ENCODE data around the gene ABTB2. TPM values are rescaled to one million over a fixed set of nuclear protein-coding genes. Genes with fewer than 3 reads are reported as not detected.

Gene ABTB2
- total RNA-seq, 3 donors from 2014 or later, result 7.7 to 9.0 (median 8.6) TPM

DNA sequence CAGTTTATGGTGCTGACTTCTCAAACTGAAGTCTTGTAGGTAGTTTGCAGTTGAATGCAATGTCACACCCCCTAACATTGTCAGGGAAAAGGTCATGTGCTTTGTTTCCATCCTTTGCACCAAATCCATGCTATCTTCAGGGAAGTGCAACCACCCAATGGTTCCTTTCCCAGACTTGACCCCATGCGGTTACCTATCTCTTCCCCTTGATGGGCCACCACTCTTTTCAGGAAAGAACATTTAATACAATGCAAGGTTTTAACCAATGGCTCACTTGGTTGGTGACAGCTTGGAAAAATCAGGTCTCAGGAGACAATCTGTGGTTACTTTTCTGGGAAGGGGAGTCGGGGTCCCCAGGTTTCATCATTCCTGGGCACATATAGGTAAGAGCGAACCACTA, 2.1 kb downstream of the ABTB2 start:
- Mint-ChIP-seq H3K9me3 (no peaks in the 10 kb centered on the region), H3K36me3 (ENCODE audit: insufficient read depth) (no peaks in the 10 kb centered on the region), H3K4me1 (ENCODE audit: low read depth) (peaks cover 23% of the 10 kb centered on the region), H3K27me3 (ENCODE audit: low read depth) (peaks cover 52% of the 10 kb centered on the region), H3K4me3 (peak overlapping the region; percentile 75)
- ATAC-seq (no peak), DNase-seq (no peak)

DNA sequence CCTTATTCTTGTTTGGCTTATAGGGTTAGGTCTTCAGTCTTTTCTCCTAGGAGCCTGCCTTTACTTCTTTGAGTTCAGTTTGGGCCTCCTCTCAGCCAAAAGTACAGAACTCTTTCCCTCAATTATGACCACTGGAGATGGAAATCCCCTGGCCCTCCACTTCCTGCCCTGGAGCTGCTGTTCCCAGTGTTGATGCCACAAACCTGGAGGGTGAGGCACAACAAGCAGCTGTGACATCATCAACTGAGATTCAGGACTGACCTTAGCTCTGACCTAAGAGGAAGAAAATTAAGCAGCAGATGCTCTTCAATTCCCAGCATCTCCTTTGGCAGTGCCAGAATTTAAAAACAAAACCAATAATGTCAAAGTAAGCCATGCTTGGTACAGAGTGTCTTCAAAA, 3.0 kb downstream of the ABTB2 start:
- H3K9me3 Mint-ChIP-seq, result no peaks in the 10 kb centered on the region
- no peak for DNase-seq
- H3K4me3 Mint-ChIP-seq, result peak overlapping the region; percentile 26
- no peaks in the 10 kb centered on the region for H3K36me3 Mint-ChIP-seq (ENCODE audit: insufficient read depth)
- H3K4me1 Mint-ChIP-seq (ENCODE audit: low read depth), result peaks cover 23% of the 10 kb centered on the region
- H3K27me3 Mint-ChIP-seq (ENCODE audit: low read depth), result peaks cover 50% of the 10 kb centered on the region
- no peak for ATAC-seq

GRCh38 chr11:34353881-34354280, 3.9 kb downstream of the ABTB2 start:
- Mint-ChIP-seq H3K36me3 (ENCODE audit: insufficient read depth) (no peaks in the 10 kb centered on the region), H3K4me3 (no peak overlapping the region), H3K27me3 (ENCODE audit: low read depth) (peaks cover 48% of the 10 kb centered on the region), H3K9me3 (no peaks in the 10 kb centered on the region), H3K4me1 (ENCODE audit: low read depth) (peaks cover 19% of the 10 kb centered on the region)
- ATAC-seq, result no peak
- no peak for DNase-seq

GRCh38 chr11:34351687-34352469, 5.9 kb downstream of the ABTB2 start:
- H3K4me3 Mint-ChIP-seq, result no peak overlapping the region
- H3K27me3 Mint-ChIP-seq (ENCODE audit: low read depth), result peaks cover 48% of the 10 kb centered on the region
- DNase-seq (no peak), ATAC-seq (no peak)
- peaks cover 15% of the 10 kb centered on the region for H3K4me1 Mint-ChIP-seq (ENCODE audit: low read depth)
- H3K36me3 Mint-ChIP-seq (ENCODE audit: insufficient read depth), result no peaks in the 10 kb centered on the region
- H3K9me3 Mint-ChIP-seq, result no peaks in the 10 kb centered on the region

GRCh38 chr11:34351051-34351450, 6.8 kb downstream of the ABTB2 start:
- DNase-seq, result no peak
- H3K4me1 Mint-ChIP-seq (ENCODE audit: low read depth), result peaks cover 8% of the 10 kb centered on the region
- no peak overlapping the region for H3K4me3 Mint-ChIP-seq
- peaks cover 40% of the 10 kb centered on the region for H3K27me3 Mint-ChIP-seq (ENCODE audit: low read depth)
- ATAC-seq, result no peak
- no peaks in the 10 kb centered on the region for H3K36me3 Mint-ChIP-seq (ENCODE audit: insufficient read depth)
- no peaks in the 10 kb centered on the region for H3K9me3 Mint-ChIP-seq

GRCh38 chr11:34349882-34350281, 7.9 kb downstream of the ABTB2 start:
- Mint-ChIP-seq H3K9me3 (no peaks in the 10 kb centered on the region), H3K4me3 (no peak overlapping the region), H3K36me3 (ENCODE audit: insufficient read depth) (no peaks in the 10 kb centered on the region), H3K27me3 (ENCODE audit: low read depth) (peaks cover 29% of the 10 kb centered on the region), H3K4me1 (ENCODE audit: low read depth) (peaks cover 2% of the 10 kb centered on the region)
- DNase-seq, result no peak
- ATAC-seq, result no peak

DNA sequence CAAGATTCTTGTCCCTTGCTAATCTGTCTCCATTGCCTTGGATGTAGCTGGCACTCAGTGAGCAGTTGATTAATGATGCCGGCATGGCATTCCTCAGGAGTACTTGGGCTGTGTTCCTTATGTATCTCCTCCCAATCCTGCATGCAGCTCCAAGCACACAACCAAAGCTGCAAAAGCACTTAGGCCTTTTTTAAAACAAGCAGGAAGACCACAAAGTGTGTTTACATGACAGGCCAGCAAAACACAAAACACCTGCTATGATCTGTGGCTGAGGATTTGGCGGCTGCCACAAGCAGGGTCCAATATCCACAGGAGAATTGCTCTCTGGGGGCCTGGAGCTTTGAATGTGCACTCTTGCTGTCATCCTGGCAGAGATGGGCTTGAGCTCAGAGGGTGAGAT, 8.9 kb downstream of the ABTB2 start:
- H3K4me1 Mint-ChIP-seq (ENCODE audit: low read depth), result no peaks in the 10 kb centered on the region
- no peak for DNase-seq
- no peaks in the 10 kb centered on the region for H3K9me3 Mint-ChIP-seq
- H3K27me3 Mint-ChIP-seq (ENCODE audit: low read depth), result peaks cover 21% of the 10 kb centered on the region
- ATAC-seq, result no peak
- no peak overlapping the region for H3K4me3 Mint-ChIP-seq
- no peaks in the 10 kb centered on the region for H3K36me3 Mint-ChIP-seq (ENCODE audit: insufficient read depth)

GRCh38 chr11:34348096-34348495, 9.7 kb downstream of the ABTB2 start:
- no peak for DNase-seq
- H3K36me3 Mint-ChIP-seq (ENCODE audit: insufficient read depth), result no peaks in the 10 kb centered on the region
- H3K4me1 Mint-ChIP-seq (ENCODE audit: low read depth), result no peaks in the 10 kb centered on the region
- H3K9me3 Mint-ChIP-seq, result no peaks in the 10 kb centered on the region
- ATAC-seq, result no peak
- H3K27me3 Mint-ChIP-seq (ENCODE audit: low read depth), result peaks cover 16% of the 10 kb centered on the region
- H3K4me3 Mint-ChIP-seq, result no peak overlapping the region

- Mint-ChIP-seq H3K9me3 (no peaks in the 10 kb centered on the region), H3K36me3 (ENCODE audit: insufficient read depth) (no peaks in the 10 kb centered on the region), H3K4me1 (ENCODE audit: low read depth) (no peaks in the 10 kb centered on the region), H3K4me3 (no peak overlapping the region), H3K27me3 (ENCODE audit: low read depth) (peaks cover 6% of the 10 kb centered on the region)
- DNase-seq (no peak), ATAC-seq (no peak)
Observed at GRCh38 chr11:34346551-34346950, 11.3 kb downstream of the ABTB2 start.

DNA sequence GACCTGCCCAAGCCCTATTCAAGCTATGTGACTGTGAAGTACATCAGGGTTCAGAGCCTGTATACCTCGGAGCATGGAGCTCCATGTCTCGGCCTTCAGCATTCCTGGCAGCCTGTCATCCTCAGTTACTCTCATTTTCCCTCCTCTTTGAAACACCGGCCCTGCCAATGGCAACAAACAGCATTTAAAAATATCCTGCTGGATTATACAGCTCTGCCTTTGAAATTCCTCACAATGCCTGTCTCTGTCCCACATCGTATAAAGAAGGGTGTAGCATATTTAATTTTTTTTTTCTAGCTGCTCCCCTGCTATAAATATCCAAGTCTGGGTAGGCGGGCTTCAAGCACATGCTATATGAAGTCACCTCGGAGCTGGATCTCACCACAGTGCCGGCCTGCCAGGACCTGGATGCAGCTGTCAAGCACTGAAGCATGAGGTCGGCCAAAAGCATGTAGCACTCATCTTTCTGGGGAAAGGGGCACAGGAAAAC, 11.8 kb downstream of the ABTB2 start:
- H3K36me3 Mint-ChIP-seq (ENCODE audit: insufficient read depth), result no peaks in the 10 kb centered on the region
- H3K4me3 Mint-ChIP-seq, result no peak overlapping the region
- DNase-seq (no peak), ATAC-seq (no peak)
- H3K27me3 Mint-ChIP-seq (ENCODE audit: low read depth), result peaks cover 1% of the 10 kb centered on the region
- no peaks in the 10 kb centered on the region for H3K4me1 Mint-ChIP-seq (ENCODE audit: low read depth)
- no peaks in the 10 kb centered on the region for H3K9me3 Mint-ChIP-seq

- no peak overlapping the region for H3K4me3 Mint-ChIP-seq
- no peaks in the 10 kb centered on the region for H3K36me3 Mint-ChIP-seq (ENCODE audit: insufficient read depth)
- no peak for ATAC-seq
- DNase-seq, result no peak
- H3K27me3 Mint-ChIP-seq (ENCODE audit: low read depth), result no peaks in the 10 kb centered on the region
- no peaks in the 10 kb centered on the region for H3K4me1 Mint-ChIP-seq (ENCODE audit: low read depth)
- no peaks in the 10 kb centered on the region for H3K9me3 Mint-ChIP-seq
Observed at GRCh38 chr11:34345540-34345876, 12.3 kb downstream of the ABTB2 start.

GRCh38 chr11:34344768-34345539, 12.9 kb downstream of the ABTB2 start:
- Mint-ChIP-seq H3K9me3 (no peaks in the 10 kb centered on the region), H3K36me3 (ENCODE audit: insufficient read depth) (no peaks in the 10 kb centered on the region), H3K4me1 (ENCODE audit: low read depth) (no peaks in the 10 kb centered on the region), H3K27me3 (ENCODE audit: low read depth) (no peaks in the 10 kb centered on the region), H3K4me3 (no peak overlapping the region)
- DNase-seq (no peak), ATAC-seq (no peak)

DNA sequence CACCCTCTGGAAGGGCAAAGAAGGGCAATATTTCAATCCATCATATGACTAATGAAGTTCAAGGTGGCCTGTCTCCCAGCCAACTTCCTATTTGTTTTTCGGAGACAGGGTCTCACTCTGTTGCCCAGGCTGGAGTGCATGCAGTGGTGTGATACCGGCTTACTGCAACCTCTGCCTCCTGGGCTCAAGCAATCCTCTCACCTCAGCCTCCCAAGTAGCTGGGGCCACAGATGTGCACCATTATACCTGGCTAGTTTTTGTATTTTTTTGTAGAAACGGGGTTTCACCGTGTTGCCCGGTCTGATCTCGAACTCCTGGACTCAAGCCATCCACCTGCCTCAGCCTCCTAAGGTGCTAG, 13.4 kb downstream of the ABTB2 start:
- DNase-seq (no peak), ATAC-seq (no peak)
- Mint-ChIP-seq H3K27me3 (ENCODE audit: low read depth) (peaks cover 2% of the 10 kb centered on the region), H3K4me3 (no peak overlapping the region), H3K36me3 (ENCODE audit: insufficient read depth) (no peaks in the 10 kb centered on the region), H3K9me3 (no peaks in the 10 kb centered on the region), H3K4me1 (ENCODE audit: low read depth) (no peaks in the 10 kb centered on the region)

GRCh38 chr11:34343686-34344085, 14.1 kb downstream of the ABTB2 start:
- Mint-ChIP-seq H3K36me3 (ENCODE audit: insufficient read depth) (no peaks in the 10 kb centered on the region), H3K4me1 (ENCODE audit: low read depth) (no peaks in the 10 kb centered on the region), H3K27me3 (ENCODE audit: low read depth) (peaks cover 2% of the 10 kb centered on the region), H3K9me3 (no peaks in the 10 kb centered on the region), H3K4me3 (no peak overlapping the region)
- ATAC-seq, result no peak
- no peak for DNase-seq

DNA sequence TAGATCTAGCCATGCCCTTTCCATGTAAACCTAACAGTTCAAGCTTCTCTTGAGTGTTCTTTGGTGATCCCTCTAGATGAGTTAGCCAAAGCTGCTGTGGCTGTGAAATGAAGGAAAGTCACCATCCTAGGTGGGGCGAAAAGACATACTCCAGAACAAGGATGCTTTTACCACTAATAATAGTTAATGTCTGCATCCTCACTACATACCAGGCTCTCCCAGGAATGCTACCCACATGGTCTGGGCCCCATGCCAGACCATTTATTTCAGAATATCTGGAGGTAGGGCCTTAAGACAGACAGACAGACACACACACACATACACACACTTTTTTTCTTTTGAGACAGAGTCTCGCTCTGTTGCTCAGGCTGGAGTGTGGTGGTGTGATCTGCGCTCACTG, 14.7 kb downstream of the ABTB2 start:
- ATAC-seq (no peak), DNase-seq (no peak)
- no peaks in the 10 kb centered on the region for H3K4me1 Mint-ChIP-seq (ENCODE audit: low read depth)
- H3K9me3 Mint-ChIP-seq, result no peaks in the 10 kb centered on the region
- H3K4me3 Mint-ChIP-seq, result no peak overlapping the region
- peaks cover 2% of the 10 kb centered on the region for H3K27me3 Mint-ChIP-seq (ENCODE audit: low read depth)
- H3K36me3 Mint-ChIP-seq (ENCODE audit: insufficient read depth), result no peaks in the 10 kb centered on the region

Measured in activated T-cell treated with anti-CD3 and anti-CD28 coated beads, Interleukin-2, amount 50 U/mL, for 4 hours (primary cell).